Embryonic facial prominence (tissue), 1 donor: ENCODE measurements around the gene TESPA1.

Experiments
- DNase-seq: peaks from one replicate; pipeline ENCODE4 v3.0.0-alpha.2; 2016; ENCODE audit errors: extremely low spot score

TESPA1 gene

GRCh38 chr12:54983536-54984101 lies 943 bp downstream of the TESPA1 start:
- DNase-seq, result no peak

- no peak for DNase-seq
Observed at GRCh38 chr12:54981796-54982195, 2.8 kb downstream of the TESPA1 start.

- DNase-seq, result no peak
Observed at GRCh38 chr12:54980341-54980740, 4.2 kb downstream of the TESPA1 start.

- no peak for DNase-seq
Observed at GRCh38 chr12:54977857-54978256, 6.7 kb downstream of the TESPA1 start.

- DNase-seq, result no peak
Observed at GRCh38 chr12:54977155-54977554, 7.4 kb downstream of the TESPA1 start.

GRCh38 chr12:54975875-54976274 lies 8.7 kb downstream of the TESPA1 start:
- DNase-seq, result no peak

- DNase-seq, result no peak
Observed at GRCh38 chr12:54975272-54975671, 9.3 kb downstream of the TESPA1 start.

GRCh38 chr12:54974279-54974678 lies 10.3 kb downstream of the TESPA1 start:
- no peak for DNase-seq

- no peak for DNase-seq
Observed at GRCh38 chr12:54973556-54973955, 11.0 kb downstream of the TESPA1 start.

GRCh38 chr12:54970741-54971140 lies 13.8 kb downstream of the TESPA1 start:
- DNase-seq, result no peak

- DNase-seq, result no peak
Observed at GRCh38 chr12:54968181-54968730, 16.3 kb downstream of the TESPA1 start.

- DNase-seq, result no peak
Observed at GRCh38 chr12:54967461-54967860, 17.1 kb downstream of the TESPA1 start.

GRCh38 chr12:54961190-54961589 lies 23.4 kb downstream of the TESPA1 start:
- no peak for DNase-seq

- DNase-seq, result no peak
Observed at GRCh38 chr12:54959291-54960018, 25.1 kb downstream of the TESPA1 start.

GRCh38 chr12:54958048-54958658 lies 26.4 kb downstream of the TESPA1 start:
- DNase-seq, result peak; percentile 45

GRCh38 chr12:54956818-54957641 lies 27.5 kb downstream of the TESPA1 start:
- DNase-seq, result no peak

- no peak for DNase-seq
Observed at GRCh38 chr12:54956322-54956721, 28.2 kb downstream of the TESPA1 start.

- no peak for DNase-seq
Observed at GRCh38 chr12:54954801-54955200, 29.8 kb downstream of the TESPA1 start.

GRCh38 chr12:54954228-54954627 lies 30.3 kb downstream of the TESPA1 start:
- DNase-seq, result no peak

- DNase-seq, result no peak
Observed at GRCh38 chr12:54950071-54950727, 34.4 kb downstream of the TESPA1 start.

GRCh38 chr12:54949073-54949711 lies 35.4 kb downstream of the TESPA1 start:
- DNase-seq, result no peak
